Activated CD8-positive, alpha-beta T cell treated with anti-CD3 and anti-CD28 coated beads, Interleukin-2, amount 10 ng/mL, durations not matched to agents 7 days and 5 days (primary cell): ENCODE measurements around the gene C11orf65. TPM values are rescaled to one million over a fixed set of nuclear protein-coding genes. Genes with fewer than 3 reads are reported as not detected.

Experiments
- ATAC-seq: fragments of 150-1000 bp; cut with Tn5 transposase; one replicate; pipeline ENCODE4 v1.10.0; 2021; ENCODE audit warnings: moderate library complexity
- CTCF ChIA-PET: fragments of 350-600 bp; sonication (Branson Sonifier 250); formaldehyde crosslinking; loops from one replicate; lab custom pipeline; 2021; ENCODE audit warnings: antibody characterized with exemption; lab: Charles Lee
- POLR2A ChIA-PET: fragments of 350-600 bp; sonication (Branson Sonifier 250); formaldehyde crosslinking; loops from one replicate; lab custom pipeline; 2021; ENCODE audit warnings: antibody characterized with exemption; lab: Charles Lee
- DNase-seq: peaks from one replicate; pipeline ENCODE4 v3.0.0-alpha.2; 2020
- H3K27ac Mint-ChIP-seq: one replicate; pipeline ENCODE4 v1.8.0; 2021; ENCODE audit warnings: mild to moderate bottlenecking, mixed read lengths
- H3K27me3 Mint-ChIP-seq: one replicate; pipeline ENCODE4 v1.8.0; 2021; ENCODE audit warnings: low read depth, mixed read lengths
- H3K36me3 Mint-ChIP-seq: one replicate; pipeline ENCODE4 v1.8.0; 2021; ENCODE audit warnings: low read depth, mixed read lengths
- H3K4me1 Mint-ChIP-seq: one replicate; pipeline ENCODE4 v1.8.0; 2021; ENCODE audit warnings: low read depth, mixed read lengths
- H3K4me3 Mint-ChIP-seq: one replicate; pipeline ENCODE4 v1.8.0; 2021; ENCODE audit warnings: mild to moderate bottlenecking, mixed read lengths
- H3K9me3 Mint-ChIP-seq: one replicate; pipeline ENCODE4 v1.8.0; 2022; ENCODE audit warnings: mixed read lengths; ENCODE audit not compliant: insufficient read depth
- total RNA-seq, 2 experiments: library from RNA; stranded (reverse); gene quantifications; one replicate each; pipeline ENCODE4 v1.2.3, GENCODE V29; 2021

The C11orf65 gene, protein sequence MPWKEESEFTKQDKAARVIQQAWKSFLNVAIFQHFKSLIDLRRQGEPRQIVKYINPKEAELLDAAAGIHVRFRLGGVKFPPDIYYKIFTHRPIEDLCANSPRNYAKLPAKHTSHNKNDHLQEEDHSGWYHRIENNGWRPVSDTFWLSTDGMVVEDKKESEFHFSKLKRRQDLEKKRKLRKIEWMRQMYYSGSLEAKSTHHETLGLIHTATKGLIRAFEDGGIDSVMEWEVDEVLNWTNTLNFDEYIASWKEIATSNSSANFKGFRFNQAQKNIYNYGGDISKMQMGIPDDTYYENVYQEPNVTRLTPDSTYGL
- under 1 TPM; 0.74 to 0.83 TPM for total RNA-seq

DNA sequence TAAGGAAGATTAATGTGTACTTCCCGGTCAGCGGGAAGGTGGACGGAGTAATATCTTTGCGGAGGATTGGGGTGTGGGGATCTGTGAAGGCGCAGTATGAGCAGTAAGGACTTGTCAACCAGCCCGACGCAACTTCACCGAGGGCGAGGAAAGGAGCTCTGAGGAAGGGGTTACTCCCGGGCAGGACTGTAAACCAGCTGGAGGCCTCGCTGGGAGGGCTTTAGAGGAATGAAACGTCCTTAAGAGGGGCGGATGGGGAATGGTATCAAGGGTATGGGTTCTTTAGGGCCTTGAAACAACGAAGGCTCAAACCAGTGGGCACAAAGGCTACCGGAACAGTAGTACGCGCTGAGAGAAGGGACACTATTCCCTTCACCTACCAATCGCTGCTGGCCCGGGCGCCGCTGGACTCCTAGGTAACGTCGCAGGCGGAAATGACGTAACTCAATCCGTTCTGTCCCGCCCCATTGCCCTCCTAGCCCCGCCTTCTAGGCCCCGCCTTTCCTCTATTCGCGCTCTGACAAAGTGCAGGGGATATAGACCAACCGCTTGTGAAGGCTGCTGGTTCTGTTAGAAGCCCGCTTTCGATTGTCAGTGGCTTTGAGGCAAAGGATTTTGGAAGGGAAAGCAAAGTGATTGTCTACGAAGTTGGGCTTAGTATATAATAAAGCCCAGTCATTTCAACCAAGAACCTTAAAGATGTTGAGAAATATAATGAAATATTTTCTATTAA lies at the start of gene C11orf65:
C11orf65 (minus strand) TSS at position 439 of the 733 bp plus-strand sequence. CDS start 5,970 bp downstream, outside the sequence.
- Mint-ChIP-seq H3K27me3 (no peaks in the 10 kb centered on the region), H3K27ac (peak within 1 kb of the TSS; percentile 100), H3K36me3 (peaks cover 6% of the 10 kb centered on the region), H3K9me3 (no peaks in the 10 kb centered on the region), H3K4me3 (peak within 1 kb of the TSS; percentile 97), H3K4me1 (peaks cover 18% of the 10 kb centered on the region)
- ChIA-PET POLR2A (interaction anchor here (0.8 to 3.1 kb wide), 3 partner anchors 18 to 244 kb away, joined by 3 to 16 read pairs (median 3); partner anchors contain the start of gene POGLUT3), CTCF (interaction anchor here (1.5 kb wide), 1 partner anchor 458 kb away, joined by 4 read pairs; the partner anchor contains the start of gene CUL5)
- peak; percentile 99 for ATAC-seq
- peak; percentile 97 for DNase-seq

DNA sequence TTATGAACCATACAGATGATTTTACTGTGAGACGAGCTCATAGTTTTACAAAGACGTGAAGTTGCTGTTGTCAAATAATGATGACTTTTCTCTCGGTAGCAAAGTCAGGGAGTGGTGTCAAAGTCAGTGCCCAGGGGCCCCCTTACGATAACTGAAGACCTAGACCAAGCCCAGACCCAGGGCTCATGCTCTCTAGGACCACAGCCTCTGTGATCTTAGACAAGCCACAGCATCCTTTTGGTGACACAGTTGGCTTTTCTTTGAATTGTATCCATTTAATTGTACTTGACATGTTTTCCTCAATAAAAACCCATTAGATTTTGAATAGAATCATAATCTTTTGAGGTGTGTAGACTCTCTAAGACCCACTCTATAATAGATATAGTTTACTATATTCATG lies 48.8 kb upstream of the C11orf65 start:
- H3K9me3 Mint-ChIP-seq: no peaks in the 10 kb centered on the region
- ATAC-seq: peak; percentile 57
- H3K27me3 Mint-ChIP-seq: no peaks in the 10 kb centered on the region
- POLR2A ChIA-PET: no interaction called here
- CTCF ChIA-PET: no interaction called here
- H3K4me3 Mint-ChIP-seq: no peak overlapping the region
- H3K36me3 Mint-ChIP-seq: no peaks in the 10 kb centered on the region
- H3K27ac Mint-ChIP-seq: no peak overlapping the region
- no peak for DNase-seq
- peaks cover 3% of the 10 kb centered on the region for H3K4me1 Mint-ChIP-seq

DNA sequence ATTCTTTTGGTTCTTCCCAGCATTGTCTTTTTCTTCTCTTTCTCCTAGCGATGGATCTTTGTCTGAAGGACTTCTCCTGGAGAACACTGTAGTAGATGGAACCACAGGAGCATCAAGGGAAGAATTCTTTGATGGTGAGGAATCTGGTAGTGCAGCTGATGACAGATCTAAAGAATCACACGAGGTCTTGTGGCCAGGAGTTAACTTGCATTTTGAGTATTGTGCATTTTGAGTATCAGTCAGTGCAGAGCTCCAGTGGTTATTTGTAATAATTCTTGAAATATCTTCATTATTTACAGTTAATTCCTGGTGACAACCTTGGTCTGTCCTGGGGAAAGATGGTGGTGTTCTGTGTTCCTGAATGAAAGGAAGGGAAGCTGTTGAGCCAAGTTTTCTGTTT lies 45.4 kb upstream of the C11orf65 start:
- ChIA-PET POLR2A (no interaction called here), CTCF (no interaction called here)
- no peak for ATAC-seq
- H3K9me3 Mint-ChIP-seq: no peaks in the 10 kb centered on the region
- no peak for DNase-seq
- no peaks in the 10 kb centered on the region for H3K27me3 Mint-ChIP-seq
- H3K27ac Mint-ChIP-seq: no peak overlapping the region
- H3K36me3 Mint-ChIP-seq: no peaks in the 10 kb centered on the region
- H3K4me1 Mint-ChIP-seq: peaks cover 3% of the 10 kb centered on the region
- no peak overlapping the region for H3K4me3 Mint-ChIP-seq

DNA sequence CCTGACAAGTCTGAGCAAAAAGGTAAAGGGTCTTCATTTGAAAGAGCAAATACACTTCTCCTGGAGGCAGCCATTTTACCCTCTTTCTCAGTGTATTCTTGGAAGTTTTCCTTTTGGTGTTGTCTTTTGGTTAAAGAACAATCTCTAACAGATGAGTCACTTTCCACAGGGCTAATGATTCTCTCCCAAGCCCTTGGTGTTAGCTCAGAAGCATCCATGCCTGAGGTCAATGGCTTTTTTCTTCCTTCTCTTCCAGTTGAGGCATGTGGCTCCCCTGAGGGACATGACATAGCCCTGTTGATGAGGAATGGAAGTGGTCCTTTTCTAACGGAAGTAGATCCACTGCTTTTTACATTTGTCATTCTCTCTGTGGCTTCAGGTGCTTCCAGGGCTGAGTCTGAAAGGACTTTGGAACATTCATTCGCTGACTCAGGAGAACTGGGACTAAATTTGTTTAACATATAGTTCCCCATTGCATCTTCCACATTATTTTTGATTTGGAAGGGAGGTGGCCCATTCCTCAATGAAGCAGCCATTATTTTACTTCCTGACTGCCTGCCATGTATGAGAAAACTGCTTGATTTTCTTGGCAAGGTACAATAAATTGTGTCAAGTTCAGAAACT lies 44.6 kb upstream of the C11orf65 start:
- DNase-seq: no peak
- H3K9me3 Mint-ChIP-seq: no peaks in the 10 kb centered on the region
- H3K27ac Mint-ChIP-seq: no peak overlapping the region
- no peaks in the 10 kb centered on the region for H3K36me3 Mint-ChIP-seq
- ATAC-seq: no peak
- ChIA-PET CTCF (no interaction called here), POLR2A (no interaction called here)
- H3K27me3 Mint-ChIP-seq: no peaks in the 10 kb centered on the region
- H3K4me1 Mint-ChIP-seq: peaks cover 3% of the 10 kb centered on the region
- no peak overlapping the region for H3K4me3 Mint-ChIP-seq

- no peak for ATAC-seq
- no peaks in the 10 kb centered on the region for H3K36me3 Mint-ChIP-seq
- ChIA-PET POLR2A (no interaction called here), CTCF (no interaction called here)
- H3K9me3 Mint-ChIP-seq: no peaks in the 10 kb centered on the region
- peaks cover 2% of the 10 kb centered on the region for H3K27me3 Mint-ChIP-seq
- no peak overlapping the region for H3K4me3 Mint-ChIP-seq
- no peak for DNase-seq
- H3K4me1 Mint-ChIP-seq: no peaks in the 10 kb centered on the region
- H3K27ac Mint-ChIP-seq: no peak overlapping the region
These were observed 41.6 kb upstream of the C11orf65 start for GRCh38 chr11:108508653-108509593.

DNA sequence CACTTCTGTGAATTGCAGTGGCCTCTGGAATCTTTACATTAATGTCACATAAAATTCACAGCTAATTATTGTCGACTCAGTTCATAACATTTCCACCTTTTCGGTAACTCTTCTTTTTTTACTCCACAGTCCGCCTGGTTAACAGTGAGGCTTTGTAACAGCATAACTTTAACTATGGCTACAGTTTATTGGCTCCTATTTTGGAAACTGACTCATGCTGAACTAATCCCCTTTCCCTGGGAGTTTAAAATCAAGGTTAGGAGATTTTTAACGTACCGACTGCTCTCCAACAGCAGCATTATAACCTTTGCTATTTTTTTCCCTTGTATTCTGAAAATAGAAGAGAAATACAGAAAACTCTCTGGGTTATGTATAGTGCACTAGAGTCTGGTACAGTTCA lies 34.1 kb upstream of the C11orf65 start:
- Mint-ChIP-seq H3K36me3 (peaks cover 8% of the 10 kb centered on the region), H3K4me1 (peaks cover 16% of the 10 kb centered on the region), H3K4me3 (no peak overlapping the region), H3K9me3 (no peaks in the 10 kb centered on the region), H3K27me3 (peaks cover 2% of the 10 kb centered on the region), H3K27ac (no peak overlapping the region)
- ChIA-PET CTCF (no interaction called here), POLR2A (no interaction called here)
- DNase-seq (no peak), ATAC-seq (no peak)

GRCh38 chr11:108500721-108501120 lies 33.4 kb upstream of the C11orf65 start:
- Mint-ChIP-seq H3K4me3 (no peak overlapping the region), H3K36me3 (peaks cover 13% of the 10 kb centered on the region), H3K4me1 (peaks cover 21% of the 10 kb centered on the region), H3K27ac (no peak overlapping the region), H3K27me3 (peaks cover 2% of the 10 kb centered on the region), H3K9me3 (no peaks in the 10 kb centered on the region)
- ATAC-seq (no peak), DNase-seq (no peak)
- POLR2A ChIA-PET: no interaction called here
- CTCF ChIA-PET: no interaction called here

- no peak for ATAC-seq
- no peak for DNase-seq
- POLR2A ChIA-PET: no interaction called here
- Mint-ChIP-seq H3K9me3 (no peaks in the 10 kb centered on the region), H3K36me3 (peaks cover 15% of the 10 kb centered on the region), H3K4me3 (peak overlapping the region; percentile 79), H3K27ac (no peak overlapping the region), H3K27me3 (no peaks in the 10 kb centered on the region), H3K4me1 (peaks cover 23% of the 10 kb centered on the region)
- CTCF ChIA-PET: no interaction called here
These were observed 32.8 kb upstream of the C11orf65 start for GRCh38 chr11:108500169-108500568.

DNA sequence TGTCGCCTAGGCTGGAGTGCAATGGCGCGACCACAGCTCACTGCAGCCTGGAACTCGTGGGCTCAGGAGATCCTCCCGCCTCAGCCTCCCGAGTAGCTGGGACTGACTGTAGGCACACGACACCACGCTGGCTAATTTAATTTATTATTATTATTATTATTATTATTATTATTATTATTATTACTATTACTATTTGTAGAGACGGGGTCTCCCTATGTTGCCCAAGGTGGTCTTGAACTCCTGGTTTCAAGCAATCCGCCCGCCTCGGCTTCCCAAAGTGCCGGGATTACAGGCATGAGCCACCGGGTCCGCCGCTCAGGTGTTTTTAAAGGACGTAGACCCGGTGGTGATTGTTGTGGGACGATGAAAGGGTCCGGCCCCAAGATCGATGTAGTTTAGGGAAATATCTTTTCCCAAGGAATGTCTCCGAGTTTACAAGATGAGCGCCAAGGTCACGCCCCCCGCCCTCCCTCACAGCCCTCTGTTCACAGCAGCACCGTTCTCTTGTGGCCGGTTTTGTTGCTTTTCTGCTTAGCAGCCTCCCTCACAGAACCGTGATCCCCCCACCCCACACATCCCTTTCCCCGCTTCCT lies 31.6 kb upstream of the C11orf65 start:
- Mint-ChIP-seq H3K9me3 (no peaks in the 10 kb centered on the region), H3K4me3 (peak overlapping the region; percentile 79), H3K4me1 (peaks cover 33% of the 10 kb centered on the region), H3K27me3 (no peaks in the 10 kb centered on the region), H3K27ac (peak overlapping the region; percentile 89), H3K36me3 (peaks cover 27% of the 10 kb centered on the region)
- no peak for ATAC-seq
- POLR2A ChIA-PET: interaction anchor here (1.2 to 2.6 kb wide), 2 partner anchors 8 to 32 kb away, joined by 3 to 16 read pairs; partner anchors contain the start of gene C11orf65
- CTCF ChIA-PET: no interaction called here
- no peak for DNase-seq

DNA sequence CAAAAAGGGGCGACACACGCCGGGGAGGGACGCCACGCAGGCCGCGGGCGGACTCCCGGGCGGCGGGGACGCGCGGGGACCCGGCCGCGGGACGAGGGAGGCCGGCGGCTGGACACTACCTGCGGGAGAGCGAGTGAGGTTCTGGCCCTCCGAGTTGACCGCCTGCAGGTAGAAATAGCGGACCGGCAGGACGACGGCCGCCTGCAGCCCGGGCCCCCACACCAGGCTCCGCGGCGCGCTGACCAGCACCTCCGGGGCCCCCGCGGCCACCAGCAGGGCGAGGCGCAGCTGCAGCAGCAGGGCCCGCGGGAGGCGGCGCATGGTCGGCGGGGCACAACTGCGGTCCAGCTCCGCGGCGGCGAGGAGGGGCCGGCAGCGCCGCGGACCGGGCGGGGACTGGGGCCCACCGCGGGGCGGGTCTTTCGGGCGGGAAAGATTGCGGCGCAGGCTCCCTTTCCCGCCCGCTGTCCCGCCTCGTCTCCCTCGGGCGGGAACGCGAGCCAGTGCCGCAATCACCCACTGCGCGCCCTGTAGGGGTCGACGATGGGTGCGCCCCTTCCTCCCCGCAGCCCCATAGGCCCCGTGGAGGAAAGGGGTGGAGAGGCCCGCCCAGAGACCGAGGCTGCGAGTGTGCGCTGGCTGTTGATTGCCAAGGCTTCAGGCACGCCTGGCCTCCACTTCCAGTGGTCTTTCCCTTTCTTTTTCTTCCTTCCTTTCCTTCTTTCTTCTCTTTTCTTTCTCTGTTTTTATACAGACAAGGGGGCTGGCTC lies 30.9 kb upstream of the C11orf65 start, which contains the start of gene POGLUT3:
POGLUT3 (minus strand) TSS at position 339 of the 770 bp plus-strand sequence; CDS start at position 321, 18 bp downstream.
- Mint-ChIP-seq H3K27ac (peak within 1 kb of the TSS; percentile 97), H3K27me3 (no peaks in the 10 kb centered on the region), H3K4me3 (peak within 1 kb of the TSS; percentile 92), H3K4me1 (peaks cover 33% of the 10 kb centered on the region), H3K9me3 (no peaks in the 10 kb centered on the region), H3K36me3 (peaks cover 30% of the 10 kb centered on the region)
- ATAC-seq (peak; percentile 73), DNase-seq (peak; percentile 63)
- POLR2A ChIA-PET: interaction anchor here (0.6 to 2.6 kb wide), 3 partner anchors 9 to 661 kb away, joined by 3 to 16 read pairs (median 3); partner anchors contain the start of gene C11orf65
- CTCF ChIA-PET: no interaction called here
